WTC11 (cell line): Measurements from ENCODE around the gene PNMA8A. TPM values are rescaled to one million over a fixed set of nuclear protein-coding genes. Genes with fewer than 3 reads are reported as not detected.

Experiments used
- ATAC-seq: fragments of 200-7000 bp; cut with Tn5 transposase; 2 replicates; pipeline ENCODE4 v1.10.0; 2021; ENCODE audit warnings: mild to moderate bottlenecking, moderate library complexity
- Bru-seq: library from RNA; stranded (reverse); fragments of 400-500 nt; gene quantifications from one replicate; lab custom pipeline; 2021; lab: Mats Ljungman, UMichigan
- CTCF ChIA-PET: fragments of 300-600 bp; sonication (Branson Sonifier 250); formaldehyde crosslinking; loops from one replicate; lab custom pipeline; 2021; ENCODE audit warnings: antibody characterized with exemption; lab: Charles Lee
- POLR2A ChIA-PET: fragments of 350-600 bp; sonication (Branson Sonifier 250); formaldehyde crosslinking; loops from one replicate; lab custom pipeline; 2021; ENCODE audit warnings: antibody characterized with exemption; lab: Charles Lee
- DNase-seq: peaks from one replicate; pipeline ENCODE4 v3.0.0; 2021; ENCODE audit warnings: low spot score
- H3K27ac Mint-ChIP-seq: 2 replicates; pipeline ENCODE4 v1.8.0; 2021; ENCODE audit warnings: mixed read lengths
- H3K27me3 Mint-ChIP-seq: 2 replicates; pipeline ENCODE4 v1.8.0; 2021; ENCODE audit warnings: low read depth, mild to moderate bottlenecking, moderate library complexity, mixed read lengths
- H3K36me3 Mint-ChIP-seq: 2 replicates; pipeline ENCODE4 v1.8.0; 2021; ENCODE audit warnings: mixed read lengths
- H3K4me1 Mint-ChIP-seq: 2 replicates; pipeline ENCODE4 v1.8.0; 2022; ENCODE audit warnings: mixed read lengths
- H3K4me3 Mint-ChIP-seq: 2 replicates; pipeline ENCODE4 v1.8.0; 2021; ENCODE audit warnings: mild to moderate bottlenecking, moderate library complexity, mixed read lengths
- H3K9me3 Mint-ChIP-seq: 2 replicates; pipeline ENCODE4 v1.8.0; 2021; ENCODE audit warnings: mixed read lengths
- CBFB ChIP-seq: sonication (generic); formaldehyde crosslinking; IDR thresholded peaks from 2 replicates; pipeline ENCODE4 v1.8.1; 2022; ENCODE audit warnings: mild to moderate bottlenecking, low read depth, missing genetic modification reagents
- CTCF ChIP-seq: fragments of 200-600 bp; IDR thresholded peaks from 2 replicates; pipeline ENCODE4 v1.8.0; 2022; ENCODE audit warnings: antibody characterized with exemption
- EMX1 ChIP-seq: fragments of 250-450 bp; sonication (Bioruptor Pico); IDR thresholded peaks from 2 replicates; pipeline ENCODE4 v1.8.0; 2021; ENCODE audit warnings: mild to moderate bottlenecking
- ETV6 ChIP-seq: sonication (generic); formaldehyde crosslinking; IDR thresholded peaks from 2 replicates; pipeline ENCODE4 v1.8.1; 2022; ENCODE audit warnings: mild to moderate bottlenecking, missing genetic modification reagents
- GABPB1 ChIP-seq: sonication (generic); formaldehyde crosslinking; IDR thresholded peaks from 2 replicates; pipeline ENCODE4 v1.8.1; 2023; ENCODE audit warnings: mild to moderate bottlenecking, missing genetic modification reagents
- IRF2 ChIP-seq: sonication (generic); formaldehyde crosslinking; IDR thresholded peaks from 2 replicates; pipeline ENCODE4 v1.8.0; 2022; ENCODE audit warnings: low read depth, missing genetic modification reagents, borderline replicate concordance
- JAZF1 ChIP-seq: fragments of 250-450 bp; sonication (Bioruptor Pico); IDR thresholded peaks from 2 replicates; pipeline ENCODE4 v1.9.0; 2021; ENCODE audit warnings: moderate library complexity, mild to moderate bottlenecking, inconsistent platforms
- KAT7 ChIP-seq: sonication (generic); formaldehyde crosslinking; IDR thresholded peaks from 2 replicates; pipeline ENCODE4 v1.8.1; 2023; ENCODE audit warnings: missing genetic modification reagents, mild to moderate bottlenecking, borderline replicate concordance
- MXD4 ChIP-seq: fragments of 250-450 bp; sonication (Bioruptor Pico); IDR thresholded peaks from 2 replicates; pipeline ENCODE4 v1.8.0; 2021; ENCODE audit warnings: mild to moderate bottlenecking, moderate library complexity, borderline replicate concordance
- MYBL2 ChIP-seq: sonication (generic); formaldehyde crosslinking; IDR thresholded peaks from 2 replicates; pipeline ENCODE4 v1.8.1; 2023; ENCODE audit warnings: mild to moderate bottlenecking, moderate library complexity, missing genetic modification reagents
- NFATC4 ChIP-seq: fragments of 250-450 bp; sonication (Bioruptor Pico); IDR thresholded peaks from 2 replicates; pipeline ENCODE4 v1.9.0; 2021; ENCODE audit warnings: mild to moderate bottlenecking
- NFE2L1 ChIP-seq: sonication (generic); formaldehyde crosslinking; IDR thresholded peaks from 2 replicates; pipeline ENCODE4 v1.8.1; 2023; ENCODE audit warnings: missing genetic modification reagents
- NR3C1 ChIP-seq: sonication (generic); formaldehyde crosslinking; conservative IDR thresholded peaks from 2 replicates; pipeline ENCODE4 v1.8.1; 2023; ENCODE audit warnings: low read depth, mild to moderate bottlenecking, missing genetic modification reagents
- RELA ChIP-seq: sonication (generic); formaldehyde crosslinking; IDR thresholded peaks from 2 replicates; pipeline ENCODE4 v1.8.1; 2022; ENCODE audit warnings: missing genetic modification reagents, mild to moderate bottlenecking, borderline replicate concordance
- RORB ChIP-seq: fragments of 250-450 bp; sonication (Bioruptor Pico); IDR thresholded peaks from 2 replicates; pipeline ENCODE4 v1.9.0; 2021; ENCODE audit warnings: mild to moderate bottlenecking
- STAT6 ChIP-seq: sonication (generic); formaldehyde crosslinking; conservative IDR thresholded peaks from 2 replicates; pipeline ENCODE4 v1.8.1; 2023; ENCODE audit warnings: mild to moderate bottlenecking, low read depth, missing genetic modification reagents, moderate library complexity
- TCF7 ChIP-seq: sonication (generic); formaldehyde crosslinking; IDR thresholded peaks from 2 replicates; pipeline ENCODE4 v1.8.0; 2022; ENCODE audit warnings: mild to moderate bottlenecking, low read depth, missing genetic modification reagents, moderate library complexity
- TEAD4 ChIP-seq: sonication (generic); formaldehyde crosslinking; IDR thresholded peaks from 2 replicates; pipeline ENCODE4 v1.8.0; 2022; ENCODE audit warnings: mild to moderate bottlenecking, missing genetic modification reagents
- ZBTB43 ChIP-seq: sonication (generic); formaldehyde crosslinking; IDR thresholded peaks from 2 replicates; pipeline ENCODE4 v1.8.1; 2023; ENCODE audit warnings: mild to moderate bottlenecking, missing genetic modification reagents
- ZNF121 ChIP-seq: sonication (generic); formaldehyde crosslinking; IDR thresholded peaks from 2 replicates; pipeline ENCODE4 v1.8.0; 2023; ENCODE audit warnings: missing genetic modification reagents
- ZNF138 ChIP-seq: sonication (generic); formaldehyde crosslinking; conservative IDR thresholded peaks from 2 replicates; pipeline ENCODE4 v1.8.1; 2022; ENCODE audit warnings: mild to moderate bottlenecking, moderate library complexity, missing genetic modification reagents
- ZNF317 ChIP-seq: sonication (generic); formaldehyde crosslinking; IDR thresholded peaks from 2 replicates; pipeline ENCODE4 v1.8.1; 2023; ENCODE audit warnings: low read depth, mild to moderate bottlenecking, moderate library complexity, missing genetic modification reagents, borderline replicate concordance
- ZNF396 ChIP-seq: fragments of 250-450 bp; sonication (Bioruptor Pico); IDR thresholded peaks from 2 replicates; pipeline ENCODE4 v1.8.0; 2021; ENCODE audit warnings: mild to moderate bottlenecking, moderate library complexity, borderline replicate concordance
- ZNF423 ChIP-seq: fragments of 250-450 bp; sonication (Bioruptor Pico); IDR thresholded peaks from 2 replicates; pipeline ENCODE4 v2.1.2; 2022; ENCODE audit warnings: mild to moderate bottlenecking, moderate library complexity
- long read RNA-seq, 3 experiments: library from RNA in 1 of 3; library from capped mRNA in 1 of 3; library from polyadenylated mRNA in 1 of 3; unstranded in 2 of 3; stranded (forward) in 1 of 3; transcript quantifications; one replicate each; pipeline ENCODE4 v2.0.0, GENCODE V29; 2021
- total RNA-seq: library from RNA; stranded (reverse); gene quantifications from 3 replicates; pipeline ENCODE4 v1.2.3, GENCODE V29; 2021
- TF ChIP-seq, protein P1 (sequence below): sonication (generic); formaldehyde crosslinking; IDR thresholded peaks from 2 replicates; pipeline ENCODE4 v1.8.0; 2023; ENCODE audit warnings: missing genetic modification reagents
- TF ChIP-seq, protein P2 (sequence below): sonication (generic); formaldehyde crosslinking; IDR thresholded peaks from 2 replicates; pipeline ENCODE4 v1.8.0; 2022; ENCODE audit warnings: mild to moderate bottlenecking, missing genetic modification reagents
- TF ChIP-seq, protein P3 (sequence below): fragments of 250-450 bp; sonication (Bioruptor Pico); conservative IDR thresholded peaks from 2 replicates; pipeline ENCODE4 v1.9.0; 2021; ENCODE audit warnings: mild to moderate bottlenecking

Gene PNMA8A, protein sequence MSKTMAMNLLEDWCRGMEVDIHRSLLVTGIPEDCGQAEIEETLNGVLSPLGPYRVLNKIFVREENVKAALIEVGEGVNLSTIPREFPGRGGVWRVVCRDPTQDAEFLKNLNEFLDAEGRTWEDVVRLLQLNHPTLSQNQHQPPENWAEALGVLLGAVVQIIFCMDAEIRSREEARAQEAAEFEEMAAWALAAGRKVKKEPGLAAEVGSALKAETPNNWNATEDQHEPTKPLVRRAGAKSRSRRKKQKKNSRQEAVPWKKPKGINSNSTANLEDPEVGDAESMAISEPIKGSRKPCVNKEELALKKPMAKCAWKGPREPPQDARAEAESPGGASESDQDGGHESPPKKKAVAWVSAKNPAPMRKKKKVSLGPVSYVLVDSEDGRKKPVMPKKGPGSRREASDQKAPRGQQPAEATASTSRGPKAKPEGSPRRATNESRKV
- 24.8 to 30.5 TPM (median 25.4 TPM) in 3 replicates for total RNA-seq
- percentile 87 among the genes with signal in this experiment for Bru-seq, nascent RNA
- long read RNA-seq, experiment 1, transcript PNMA8A-201 (3 exons, 3,689 nt) = major isoform, 42 of 77 reads
- long read RNA-seq, experiment 1, partial matches to known transcripts = 19 of 77 reads
- long read RNA-seq, experiment 1, other reads (novel, unspliced or antisense) = 13 of 77 reads
- long read RNA-seq, experiment 2, transcript PNMA8A-201 (3 exons, 3,689 nt) = major isoform, 10 of 35 reads
- long read RNA-seq, experiment 2, partial matches to known transcripts = 8 of 35 reads
- long read RNA-seq, experiment 2, other reads (novel, unspliced or antisense) = 17 of 35 reads
- long read RNA-seq, experiment 3 = 0 reads

GRCh38 chr19:46471116-46471733, at the start of gene PNMA8A:
Gene PNMA8A (minus strand): TSS chr19:46471563. CDS start chr19:46471035, 528 bp downstream.
- peaks cover 11% of the 10 kb centered on the region for H3K4me1 Mint-ChIP-seq
- ATAC-seq (peak; percentile 93), DNase-seq (peak; percentile 95)
- H3K9me3 Mint-ChIP-seq = no peaks in the 10 kb centered on the region
- ChIA-PET CTCF (interaction anchor here (1.2 to 1.4 kb wide), 2 partner anchors 66 to 443 kb away, joined by 3 read pairs; no protein-coding TSS in a partner anchor), POLR2A (no interaction called here)
- peaks cover 34% of the 10 kb centered on the region for H3K36me3 Mint-ChIP-seq
- peaks cover 21% of the 10 kb centered on the region for H3K27me3 Mint-ChIP-seq
- H3K4me3 Mint-ChIP-seq = peak within 1 kb of the TSS; percentile 77
- H3K27ac Mint-ChIP-seq = no peak within 1 kb of the TSS
- TF ChIP-seq ZNF317 (no peak), JAZF1 (no peak), EMX1 (CRISPR knock-in tag) (no peak), KAT7 (CRISPR knock-in tag) (no peak), RORB (no peak), GABPB1 (CRISPR knock-in tag) (no peak), TCF7 (CRISPR knock-in tag) (no peak), ZNF138 (CRISPR knock-in tag) (no peak), ZBTB43 (CRISPR knock-in tag) (0 out of 2 replicates have a peak, but pooled peaks have one; percentile 29), ZNF121 (no peak), STAT6 (CRISPR knock-in tag) (no peak), NR3C1 (no peak), TEAD4 (CRISPR knock-in tag) (0 out of 2 replicates have a peak, but pooled peaks have one; percentile 63), IRF2 (no peak), RELA (CRISPR knock-in tag) (no peak), CBFB (CRISPR knock-in tag) (no peak), NFE2L1 (CRISPR knock-in tag) (no peak; the same call in 1 of the 2 replicates), ZNF396 (CRISPR knock-in tag) (no peak), MYBL2 (peak; percentile 54; the same call in 1 of the 2 replicates), ETV6 (CRISPR knock-in tag) (0 out of 2 replicates have a peak, but pooled peaks have one; percentile 52), ZNF423 (CRISPR knock-in tag) (no peak), MXD4 (CRISPR knock-in tag) (no peak), CTCF (no peak), NFATC4 (CRISPR knock-in tag) (no peak)
- TF ChIP-seq, protein P1, sequence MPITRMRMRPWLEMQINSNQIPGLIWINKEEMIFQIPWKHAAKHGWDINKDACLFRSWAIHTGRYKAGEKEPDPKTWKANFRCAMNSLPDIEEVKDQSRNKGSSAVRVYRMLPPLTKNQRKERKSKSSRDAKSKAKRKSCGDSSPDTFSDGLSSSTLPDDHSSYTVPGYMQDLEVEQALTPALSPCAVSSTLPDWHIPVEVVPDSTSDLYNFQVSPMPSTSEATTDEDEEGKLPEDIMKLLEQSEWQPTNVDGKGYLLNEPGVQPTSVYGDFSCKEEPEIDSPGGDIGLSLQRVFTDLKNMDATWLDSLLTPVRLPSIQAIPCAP = no peak
- TF ChIP-seq, protein P2, sequence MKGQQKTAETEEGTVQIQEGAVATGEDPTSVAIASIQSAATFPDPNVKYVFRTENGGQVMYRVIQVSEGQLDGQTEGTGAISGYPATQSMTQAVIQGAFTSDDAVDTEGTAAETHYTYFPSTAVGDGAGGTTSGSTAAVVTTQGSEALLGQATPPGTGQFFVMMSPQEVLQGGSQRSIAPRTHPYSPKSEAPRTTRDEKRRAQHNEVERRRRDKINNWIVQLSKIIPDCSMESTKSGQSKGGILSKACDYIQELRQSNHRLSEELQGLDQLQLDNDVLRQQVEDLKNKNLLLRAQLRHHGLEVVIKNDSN = no peak
- TF ChIP-seq, protein P3, sequence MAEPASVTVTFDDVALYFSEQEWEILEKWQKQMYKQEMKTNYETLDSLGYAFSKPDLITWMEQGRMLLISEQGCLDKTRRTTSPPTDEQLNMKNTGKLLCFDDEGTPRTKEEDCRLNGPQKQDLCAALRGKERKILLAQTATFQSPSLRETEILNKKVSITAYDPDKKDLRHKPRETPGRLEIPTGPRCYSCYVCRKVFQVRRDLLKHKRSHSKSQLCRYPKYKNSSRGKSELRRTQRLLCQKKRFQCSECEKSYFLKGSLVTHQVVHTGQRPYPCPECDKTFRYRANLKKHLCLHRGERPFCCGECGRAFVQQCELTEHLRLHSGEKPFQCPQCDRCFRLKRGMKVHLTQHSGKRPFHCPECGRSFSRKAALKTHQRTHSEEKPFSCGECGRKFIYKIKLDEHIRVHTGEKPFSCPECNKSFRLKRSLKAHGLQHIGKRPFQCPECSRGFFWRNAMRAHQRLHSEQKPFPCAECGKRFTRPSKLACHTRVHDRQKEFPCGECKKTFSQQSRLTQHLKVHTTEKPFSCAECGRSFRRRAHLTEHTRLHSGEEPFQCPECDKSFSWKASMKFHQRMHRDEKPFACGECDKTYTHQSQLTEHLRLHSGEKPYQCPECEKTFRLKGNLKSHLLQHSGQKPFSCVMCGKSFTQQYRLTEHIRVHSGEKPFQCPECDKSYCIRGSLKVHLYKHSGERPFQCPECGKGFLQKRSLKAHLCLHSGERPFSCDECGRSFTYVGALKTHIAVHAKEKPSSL (CRISPR knock-in tag) = no peak
